Neutrophil (primary cell): ENCODE data around the gene SYN1.

Experiments
- H3K27ac ChIP-seq: fragments of 200-600 bp; sonication (generic); 2 replicates; pipeline ENCODE4 v1.5.1; 2016; ENCODE audit warnings: mild to moderate bottlenecking, moderate library complexity
- H3K27me3 ChIP-seq: fragments of 200-600 bp; sonication (generic); 2 replicates; pipeline ENCODE4 v1.6.0; 2016; ENCODE audit warnings: mild to moderate bottlenecking
- H3K36me3 ChIP-seq: fragments of 200-600 bp; sonication (generic); 2 replicates; pipeline ENCODE4 v1.5.1; 2017
- H3K4me1 ChIP-seq, 2 experiments: fragments of 200-600 bp in 1 of 2; sonication (generic) in 1 of 2; 1 replicate in 1 of 2; 2 replicates in 1 of 2; pipeline versions ENCODE4 v1.5.1 to v1.6.1; 2013 to 2016; ENCODE audit warnings: low read depth in 1 of 2, low read length in 1 of 2, mild to moderate bottlenecking in 1 of 2, moderate library complexity in 1 of 2; ENCODE audit not compliant: control insufficient read depth in 1 of 2, insufficient read depth in 1 of 2
- H3K4me3 ChIP-seq, 2 experiments: fragments of 200-600 bp in 1 of 2; sonication (generic) in 1 of 2; 1 replicate in 1 of 2; 2 replicates in 1 of 2; pipeline ENCODE4 v1.5.1; 2013 to 2016; ENCODE audit warnings: low read depth in 1 of 2, low read length in 1 of 2, mild to moderate bottlenecking in 1 of 2, moderate library complexity in 1 of 2
- H3K9me3 ChIP-seq: fragments of 200-600 bp; sonication (generic); 2 replicates; pipeline ENCODE4 v1.5.1; 2016
- CTCF ChIP-seq: fragments of 200-600 bp; sonication (generic); IDR thresholded peaks from 2 replicates; pipeline ENCODE4 v1.5.1; 2016; ENCODE audit warnings: antibody characterized with exemption

SYN1 gene

GRCh38 chrX:47593522-47593921 is 26.1 kb downstream of the SYN1 start:
- H3K9me3 ChIP-seq: no peaks in the 10 kb centered on the region
- no peaks in the 10 kb centered on the region for H3K4me1 ChIP-seq
- H3K27ac ChIP-seq: no peak overlapping the region
- no peak for TF ChIP-seq CTCF
- H3K4me3 ChIP-seq: no peak overlapping the region
- no peaks in the 10 kb centered on the region for H3K27me3 ChIP-seq
- H3K36me3 ChIP-seq: no peaks in the 10 kb centered on the region

- Histone ChIP-seq H3K9me3 (no peaks in the 10 kb centered on the region), H3K4me1 (no peaks in the 10 kb centered on the region)
Measured at GRCh38 chrX:47590984-47591383, 28.7 kb downstream of the SYN1 start.

GRCh38 chrX:47587906-47588735 is 31.5 kb downstream of the SYN1 start:
- H3K4me1 ChIP-seq: no peaks in the 10 kb centered on the region
- H3K27me3 ChIP-seq: no peaks in the 10 kb centered on the region
- TF ChIP-seq CTCF: no peak
- H3K9me3 ChIP-seq: no peaks in the 10 kb centered on the region
- no peak overlapping the region for H3K27ac ChIP-seq
- H3K36me3 ChIP-seq: no peaks in the 10 kb centered on the region
- H3K4me3 ChIP-seq: no peak overlapping the region

More at GRCh38 chrX:47590984-47591383, 28.7 kb downstream of the SYN1 start:
- TF ChIP-seq CTCF: no peak
- no peak overlapping the region for H3K27ac ChIP-seq
- no peak overlapping the region for H3K4me3 ChIP-seq
- no peaks in the 10 kb centered on the region for H3K36me3 ChIP-seq
- no peaks in the 10 kb centered on the region for H3K27me3 ChIP-seq

- H3K4me1 ChIP-seq: peaks cover 0 to 2% of the 10 kb centered on the region in 2 experiments
- no peak overlapping the region for H3K27ac ChIP-seq
- TF ChIP-seq CTCF: no peak
- no peaks in the 10 kb centered on the region for H3K9me3 ChIP-seq
- H3K36me3 ChIP-seq: no peaks in the 10 kb centered on the region
- H3K27me3 ChIP-seq: no peaks in the 10 kb centered on the region
- no peak overlapping the region for H3K4me3 ChIP-seq
Measured at GRCh38 chrX:47587091-47587891, 32.4 kb downstream of the SYN1 start.

- Histone ChIP-seq H3K4me3 (no peak overlapping the region), H3K36me3 (no peaks in the 10 kb centered on the region), H3K27ac (no peak overlapping the region), H3K4me1 (peaks cover 7 to 12% of the 10 kb centered on the region in 2 experiments), H3K9me3 (no peaks in the 10 kb centered on the region), H3K27me3 (no peaks in the 10 kb centered on the region)
- no peak for TF ChIP-seq CTCF
Measured at GRCh38 chrX:47586043-47586787, 33.4 kb downstream of the SYN1 start.
